Measurements from ENCODE around the gene EIF4G1.

Gene EIF4G1

GRCh38 chr3:184308744-184309143 is 5.7 kb upstream of the EIF4G1 start:
- DNase-seq: no peak

GRCh38 chr3:184311633-184312032 is 2.8 kb upstream of the EIF4G1 start:
- no peak for DNase-seq

GRCh38 chr3:184314700-184315542 is 515 bp downstream of the EIF4G1 start:
- DNase-seq: peak; percentile 53

- DNase-seq: no peak
Observed at GRCh38 chr3:184315543-184315867, 1.1 kb downstream of the EIF4G1 start.

GRCh38 chr3:184315871-184316661 is 1.7 kb downstream of the EIF4G1 start:
- DNase-seq: no peak

GRCh38 chr3:184316792-184317191 is 2.4 kb downstream of the EIF4G1 start:
- no peak for DNase-seq

- DNase-seq: no peak
Observed at GRCh38 chr3:184317201-184317600, 2.8 kb downstream of the EIF4G1 start.

GRCh38 chr3:184320104-184320445 is 5.7 kb downstream of the EIF4G1 start:
- DNase-seq: peak; percentile 93

GRCh38 chr3:184321666-184322065 is 7.3 kb downstream of the EIF4G1 start:
- no peak for DNase-seq

GRCh38 chr3:184322731-184323487 is 8.5 kb downstream of the EIF4G1 start:
- DNase-seq: no peak

GRCh38 chr3:184323696-184324095 is 9.3 kb downstream of the EIF4G1 start:
- DNase-seq: no peak

- DNase-seq: no peak
Observed at GRCh38 chr3:184325269-184325668, 10.9 kb downstream of the EIF4G1 start.

- no peak for DNase-seq
Observed at GRCh38 chr3:184325715-184326369, 11.4 kb downstream of the EIF4G1 start.

- no peak for DNase-seq
Observed at GRCh38 chr3:184327171-184327570, 12.8 kb downstream of the EIF4G1 start.

- no peak for DNase-seq
Observed at GRCh38 chr3:184328516-184328915, 14.1 kb downstream of the EIF4G1 start.

- DNase-seq: no peak
Observed at GRCh38 chr3:184332370-184333090, 18.1 kb downstream of the EIF4G1 start.

GRCh38 chr3:184333190-184333589 is 18.8 kb downstream of the EIF4G1 start:
- DNase-seq: no peak

GRCh38 chr3:184333700-184334099 is 19.3 kb downstream of the EIF4G1 start:
- no peak for DNase-seq

GRCh38 chr3:184334470-184335158 is 20.2 kb downstream of the EIF4G1 start:
- DNase-seq: no peak

GRCh38 chr3:184335291-184335660 is 20.9 kb downstream of the EIF4G1 start:
- no peak for DNase-seq

- peak; percentile 91 for DNase-seq
Observed at GRCh38 chr3:184335661-184336546, 21.5 kb downstream of the EIF4G1 start.

Data from midbrain (tissue), 1 donor.